IMR-90 (cell line): ENCODE data around the gene WBP11. TPM values are rescaled to one million over a fixed set of nuclear protein-coding genes. Genes with fewer than 3 reads are reported as not detected.

Experiments used
- ATAC-seq: fragments of 200-7000 bp; cut with Tn5 transposase; 2 replicates; pipeline ENCODE4 v1.9.1; 2020; ENCODE audit warnings: low read depth, mild to moderate bottlenecking, moderate library complexity
- BruUV-seq: library from RNA; stranded (reverse); fragments of 400-500 nt; replicated peaks from 2 replicates; lab custom pipeline; 2021; lab: Mats Ljungman, UMichigan
- CTCF ChIA-PET: fragments of 300-600 bp; formaldehyde crosslinking; extraction: SDS; loops from one replicate; lab custom pipeline; 2021; ENCODE audit warnings: antibody characterized with exemption; lab: Yijun Ruan, JAX
- POLR2A ChIA-PET: fragments of 300-600 bp; sonication (Branson Sonifier 250); formaldehyde crosslinking; loops from one replicate; lab custom pipeline; 2022; ENCODE audit warnings: antibody characterized with exemption; ENCODE audit not compliant: unreplicated experiment; lab: Charles Lee
- DNase-seq: peaks from one replicate; pipeline ENCODE4 v3.0.0; 2013
- H2AFZ ChIP-seq: replicated peaks from 2 replicates; pipeline ENCODE3; 2013; ENCODE audit warnings: low read length, mild to moderate bottlenecking; ENCODE audit not compliant: poor library complexity
- H2AK5ac ChIP-seq: 2 replicates; pipeline ENCODE4 v1.6.1; 2013; ENCODE audit warnings: low read depth, low read length, inconsistent platforms
- H2AK9ac ChIP-seq: replicated peaks from 2 replicates; pipeline ENCODE3; 2013; ENCODE audit warnings: mild to moderate bottlenecking, low read depth, low read length, moderate library complexity; ENCODE audit not compliant: poor library complexity
- H2BK120ac ChIP-seq: 2 replicates; pipeline ENCODE4 v1.6.1; 2013; ENCODE audit warnings: low read depth, low read length, inconsistent platforms
- H2BK15ac ChIP-seq: 3 replicates; pipeline ENCODE4 v1.6.1; 2013; ENCODE audit warnings: low read depth, low read length, inconsistent platforms
- H2BK20ac ChIP-seq: 2 replicates; pipeline ENCODE4 v1.6.1; 2013; ENCODE audit warnings: low read depth, mild to moderate bottlenecking, inconsistent platforms, low read length, moderate library complexity
- H2BK5ac ChIP-seq: 2 replicates; pipeline ENCODE4 v1.6.1; 2013; ENCODE audit warnings: mild to moderate bottlenecking, low read depth, low read length, inconsistent platforms; ENCODE audit not compliant: poor library complexity, severe bottlenecking
- H3K14ac ChIP-seq: replicated peaks from 2 replicates; pipeline ENCODE4 v1.6.1; 2013; ENCODE audit warnings: low read depth, low read length, inconsistent platforms
- H3K18ac ChIP-seq: 2 replicates; pipeline ENCODE4 v1.6.1; 2013; ENCODE audit warnings: low read depth, low read length, control low read depth
- H3K23ac ChIP-seq: 2 replicates; pipeline ENCODE4 v1.6.1; 2013; ENCODE audit warnings: low read depth, low read length, inconsistent platforms
- H3K27ac ChIP-seq: 2 replicates; pipeline ENCODE4 v1.5.1; 2013; ENCODE audit warnings: mild to moderate bottlenecking, control low read depth, low read length; ENCODE audit not compliant: insufficient read depth
- H3K27me3 ChIP-seq: 2 replicates; pipeline ENCODE4 v1.6.1; 2013; ENCODE audit warnings: low read length; ENCODE audit not compliant: control insufficient read depth, insufficient read depth
- H3K36me3 ChIP-seq: 2 replicates; pipeline ENCODE4 v1.6.1; 2013; ENCODE audit warnings: low read length, mixed read lengths; ENCODE audit not compliant: control insufficient read depth, insufficient read depth
- H3K4ac ChIP-seq: 2 replicates; pipeline ENCODE4 v1.6.1; 2013; ENCODE audit warnings: low read depth, low read length, inconsistent platforms
- H3K4me1 ChIP-seq: 2 replicates; pipeline ENCODE4 v1.6.1; 2013; ENCODE audit warnings: low read length, mixed read lengths; ENCODE audit not compliant: control insufficient read depth, insufficient read depth
- H3K4me2 ChIP-seq: 2 replicates; pipeline ENCODE4 v1.6.1; 2013; ENCODE audit warnings: low read depth, mild to moderate bottlenecking, control low read depth, low read length, moderate library complexity
- H3K4me3 ChIP-seq: 2 replicates; pipeline ENCODE4 v1.5.1; 2013; ENCODE audit warnings: low read depth, mild to moderate bottlenecking, control low read depth, low read length, moderate library complexity; ENCODE audit not compliant: insufficient read depth
- H3K56ac ChIP-seq: 2 replicates; pipeline ENCODE4 v1.6.1; 2013; ENCODE audit warnings: low read length, inconsistent platforms; ENCODE audit not compliant: insufficient read depth; ENCODE audit errors: extremely low read depth
- H3K79me1 ChIP-seq, 2 experiments: 2 replicates each; pipeline ENCODE4 v1.6.1; 2013; ENCODE audit warnings: low read length in 2 of 2, inconsistent platforms in 1 of 2, low read depth in 1 of 2
- H3K9ac ChIP-seq: 2 replicates; pipeline ENCODE4 v1.6.1; 2013; ENCODE audit warnings: low read depth, low read length, control low read depth
- H3K9me1 ChIP-seq: 2 replicates; pipeline ENCODE4 v1.6.1; 2013; ENCODE audit warnings: low read length, inconsistent platforms; ENCODE audit not compliant: insufficient read depth
- H3K9me3 ChIP-seq: 2 replicates; pipeline ENCODE4 v1.6.1; 2013; ENCODE audit warnings: low read length; ENCODE audit not compliant: control insufficient read depth, insufficient read depth
- H4K20me1 ChIP-seq: 2 replicates; pipeline ENCODE4 v1.6.1; 2013; ENCODE audit warnings: low read length, inconsistent platforms; ENCODE audit not compliant: insufficient read depth
- H4K5ac ChIP-seq: 2 replicates; pipeline ENCODE4 v1.6.1; 2013; ENCODE audit warnings: mild to moderate bottlenecking, low read depth, low read length, control low read depth
- H4K8ac ChIP-seq, 2 experiments: 2 replicates each; pipeline ENCODE4 v1.6.1; 2013; ENCODE audit warnings: low read depth in 2 of 2, low read length in 2 of 2, control low read depth in 1 of 2, inconsistent platforms in 1 of 2
- H4K91ac ChIP-seq: 2 replicates; pipeline ENCODE4 v1.6.1; 2013; ENCODE audit warnings: low read depth, low read length, inconsistent platforms; ENCODE audit not compliant: insufficient read depth
- CEBPB ChIP-seq: IDR thresholded peaks from 2 replicates; pipeline ENCODE4 v1.6.1; 2012; ENCODE audit warnings: low read depth, low read length, improper control_type of control experiment
- MAFK ChIP-seq: IDR thresholded peaks from 2 replicates; pipeline ENCODE4 v1.6.1; 2012; ENCODE audit warnings: low read depth, low read length, improper control_type of control experiment
- MXI1 ChIP-seq: IDR thresholded peaks from 2 replicates; pipeline ENCODE4 v1.6.1; 2012; ENCODE audit warnings: low read depth, mild to moderate bottlenecking, low read length, moderate library complexity, borderline replicate concordance
- RAD21 ChIP-seq: IDR thresholded peaks from 2 replicates; pipeline ENCODE4 v1.6.1; 2012; ENCODE audit warnings: low read length, improper control_type of control experiment
- WGBS, 2 experiments: methylation state at CpG; one replicate each; pipeline versions ENCODE4 v1.1.5 to v1.1.7; 2013; ENCODE audit warnings: missing lambda C conversion rate in 2 of 2; ENCODE audit not compliant: insufficient read length in 1 of 2; ENCODE audit errors: extremely low coverage in 2 of 2; 5-methylcytosine and 5-hydroxymethylcytosine counted together
- dilution Hi-C: fragments of 300-500 bp; cut with HindIII; formaldehyde crosslinking; loops from one replicate; pipeline ENCODE4 v1.14.3; 2018; ENCODE audit warnings: low sequenced_read_pairs; ENCODE audit not compliant: unreplicated experiment
- in situ Hi-C: fragments of 300-500 bp; cut with MboI; formaldehyde crosslinking; loops from 3 replicates; pipeline ENCODE4 v1.14.3; 2019; ENCODE audit warnings: low sequenced_read_pairs, inconsistent platforms, mixed read lengths
- intact Hi-C: fragments of 100-400 bp; cut with micrococcal nuclease; formaldehyde crosslinking; loops from 2 replicates; pipeline ENCODE4 v1.10.0; 2022
- polyA plus RNA-seq, 3 experiments: library from polyadenylated mRNA; depleted of rRNA; stranded (reverse); fragments of >200 nt; gene quantifications; 2 replicates each; pipeline ENCODE4 v1.2.3, GENCODE V29; 2012; ENCODE audit warnings: low replicate concordance in 1 of 3
- total RNA-seq: library from RNA; depleted of rRNA; stranded (reverse); fragments of >200 nt; gene quantifications from 2 replicates; pipeline ENCODE4 v1.2.3, GENCODE V29; 2012
- TF ChIP-seq, protein P1 (sequence below): fragments of 150-350 bp; IDR thresholded peaks from 2 replicates; pipeline ENCODE4 v1.6.1; 2017; ENCODE audit warnings: mild to moderate bottlenecking, antibody characterized with exemption, low read length, low read depth

The WBP11 gene
- total and polyA plus RNA-seq, 2 of the 4 experiments (the other 2 are of a cell fraction): 2.5 to 18.3 TPM

DNA sequence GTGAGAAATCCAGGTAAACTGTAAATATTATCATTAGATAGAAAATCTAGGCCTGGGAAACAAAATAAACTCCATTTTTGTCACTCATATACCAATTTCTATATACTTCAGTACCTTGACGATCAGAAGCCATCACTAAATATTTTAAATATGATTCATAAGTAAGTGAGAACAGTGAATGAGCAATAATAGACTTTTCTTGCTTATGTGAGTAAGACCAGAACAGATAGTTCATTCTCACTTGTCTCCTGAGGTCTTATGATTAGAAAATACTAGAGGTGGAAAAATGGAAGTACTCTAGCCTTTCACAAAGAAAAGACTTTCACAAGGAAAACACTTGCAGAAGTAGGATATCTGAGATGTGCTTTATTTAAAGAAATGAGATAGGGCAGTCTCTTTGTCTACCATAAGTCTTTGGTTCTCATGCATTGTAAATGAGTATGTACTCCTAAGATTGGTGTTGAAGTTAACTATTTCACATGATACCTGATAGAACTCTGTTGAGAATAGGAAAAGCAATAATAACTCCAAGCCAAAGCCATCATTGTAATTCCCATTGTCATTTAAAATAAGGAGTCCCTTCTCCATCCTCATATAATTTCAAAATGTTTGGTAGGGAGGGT lies 20.8 kb upstream of the WBP11 start:
- Histone ChIP-seq H2BK120ac (no peak overlapping the region), H4K91ac (no peak overlapping the region), H2BK5ac (no peak overlapping the region), H3K23ac (no peak overlapping the region), H2AK9ac (no peak overlapping the region), H3K9ac (no peak overlapping the region), H3K9me3 (no peaks in the 10 kb centered on the region), H2BK20ac (no peak overlapping the region), H2BK15ac (no peak overlapping the region), H3K27me3 (no peaks in the 10 kb centered on the region), H3K4me3 (no peak overlapping the region), H3K4ac (no peak overlapping the region), H3K79me1 (no peaks in the 10 kb centered on the region), H3K27ac (no peak overlapping the region), H3K9me1 (0 out of 2 replicates have a peak, but pooled peaks cover 3% of the 10 kb centered on the region), H2AK5ac (no peak overlapping the region), H4K20me1 (no peaks in the 10 kb centered on the region), H4K5ac (no peak overlapping the region), H3K14ac (no peak overlapping the region), H3K4me2 (no peak overlapping the region), H3K36me3 (no peaks in the 10 kb centered on the region), H2AFZ (no peak overlapping the region), H3K56ac (no peak overlapping the region), H3K18ac (no peak overlapping the region), H4K8ac (no peak overlapping the region), H3K4me1 (no peaks in the 10 kb centered on the region)
- no CpG with 5 or more reads among the region's 1 CpG for WGBS, 2 experiments
- CTCF ChIA-PET: no interaction called here
- BruUV-seq: no TSS peak
- TF ChIP-seq RAD21: no peak
- TF ChIP-seq MXI1: no peak
- TF ChIP-seq, protein P1, sequence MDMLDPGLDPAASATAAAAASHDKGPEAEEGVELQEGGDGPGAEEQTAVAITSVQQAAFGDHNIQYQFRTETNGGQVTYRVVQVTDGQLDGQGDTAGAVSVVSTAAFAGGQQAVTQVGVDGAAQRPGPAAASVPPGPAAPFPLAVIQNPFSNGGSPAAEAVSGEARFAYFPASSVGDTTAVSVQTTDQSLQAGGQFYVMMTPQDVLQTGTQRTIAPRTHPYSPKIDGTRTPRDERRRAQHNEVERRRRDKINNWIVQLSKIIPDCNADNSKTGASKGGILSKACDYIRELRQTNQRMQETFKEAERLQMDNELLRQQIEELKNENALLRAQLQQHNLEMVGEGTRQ: no peak
- TF ChIP-seq CEBPB: no peak
- no peak for TF ChIP-seq MAFK
- dilution Hi-C loops (no loop called here), in situ Hi-C loops (no loop called here), intact Hi-C loops (no loop called here)
- peak; percentile 22 for DNase-seq
- ATAC-seq: no peak
- POLR2A ChIA-PET: no interaction called here
